Osteoblast (primary cell): Measurements from ENCODE around the gene ELK1. TPM values are rescaled to one million over a fixed set of nuclear protein-coding genes. Genes with fewer than 3 reads are reported as not detected.

Source experiments
- DNase-seq: peaks from one replicate; pipeline ENCODE4 v3.0.0; 2011; ENCODE audit warnings: low spot score, mixed read lengths; ENCODE audit not compliant: insufficient read length; ENCODE audit errors: missing footprints
- H2AFZ ChIP-seq: 2 replicates; pipeline ENCODE4 v1.6.0; 2011; ENCODE audit warnings: mild to moderate bottlenecking, low read length
- H3K27ac ChIP-seq: 2 replicates; pipeline ENCODE4 v1.5.1; 2011; ENCODE audit warnings: mild to moderate bottlenecking, low read depth, low read length, moderate library complexity
- H3K27me3 ChIP-seq: 2 replicates; pipeline ENCODE4 v1.6.0; 2012; ENCODE audit warnings: mild to moderate bottlenecking, control low read depth, inconsistent platforms, low read length, moderate library complexity; ENCODE audit not compliant: insufficient read depth
- H3K36me3 ChIP-seq: 2 replicates; pipeline ENCODE4 v1.5.1; 2011; ENCODE audit warnings: mild to moderate bottlenecking, low read length, control low read depth, moderate library complexity; ENCODE audit not compliant: insufficient read depth
- H3K4me1 ChIP-seq: 2 replicates; pipeline ENCODE4 v1.5.1; 2011; ENCODE audit warnings: mild to moderate bottlenecking, low read length, control low read depth, moderate library complexity; ENCODE audit not compliant: insufficient read depth
- H3K4me2 ChIP-seq: 2 replicates; pipeline ENCODE4 v1.6.0; 2011; ENCODE audit warnings: mild to moderate bottlenecking, low read length; ENCODE audit not compliant: insufficient read depth
- H3K4me3 ChIP-seq: fragments of 200-600 bp; sonication (generic); 3 replicates; pipeline ENCODE4 v1.5.1; 2012; ENCODE audit warnings: mild to moderate bottlenecking, low read length, inconsistent platforms; ENCODE audit not compliant: insufficient read depth
- H3K79me2 ChIP-seq: 2 replicates; pipeline ENCODE4 v1.6.0; 2012; ENCODE audit warnings: mild to moderate bottlenecking, low read length, control low read depth, inconsistent platforms; ENCODE audit not compliant: insufficient read depth
- H3K9me3 ChIP-seq: 2 replicates; pipeline ENCODE4 v1.5.1; 2011; ENCODE audit warnings: low read depth, low read length, control low read depth
- H4K20me1 ChIP-seq: 2 replicates; pipeline ENCODE4 v1.6.0; 2012; ENCODE audit warnings: mild to moderate bottlenecking, low read length, control low read depth; ENCODE audit not compliant: insufficient read depth
- CTCF ChIP-seq: IDR thresholded peaks from 2 replicates; pipeline ENCODE4 v1.5.1; 2011; ENCODE audit warnings: mild to moderate bottlenecking, low read depth, low read length, moderate library complexity; ENCODE audit errors: extremely low read depth
- total RNA-seq: library from RNA; depleted of rRNA; stranded (reverse); fragments of >200 nt; gene quantifications from 2 replicates; pipeline ENCODE4 v1.2.3, GENCODE V29; 2012

Gene ELK1
- total RNA-seq, 1 donor: 37.6 TPM

- TF ChIP-seq CTCF: no peak
- Histone ChIP-seq H3K27ac (no peak overlapping the region), H3K4me3 (no peak overlapping the region), H2AFZ (no peak overlapping the region), H4K20me1 (no peaks in the 10 kb centered on the region), H3K4me1 (no peaks in the 10 kb centered on the region), H3K27me3 (peaks cover 8% of the 10 kb centered on the region), H3K36me3 (no peaks in the 10 kb centered on the region), H3K4me2 (no peak overlapping the region), H3K9me3 (no peaks in the 10 kb centered on the region), H3K79me2 (no peaks in the 10 kb centered on the region)
- no peak for DNase-seq
These were observed 35.7 kb downstream of the ELK1 start for GRCh38 chrX:47614618-47615017.

- Histone ChIP-seq H3K36me3 (no peaks in the 10 kb centered on the region), H3K4me1 (no peaks in the 10 kb centered on the region), H2AFZ (no peak overlapping the region), H3K27ac (no peak overlapping the region), H3K27me3 (peaks cover 8% of the 10 kb centered on the region), H3K4me3 (no peak overlapping the region), H4K20me1 (no peaks in the 10 kb centered on the region), H3K79me2 (no peaks in the 10 kb centered on the region), H3K4me2 (no peak overlapping the region), H3K9me3 (no peaks in the 10 kb centered on the region)
- DNase-seq: no peak
- TF ChIP-seq CTCF: no peak
These were observed 37.3 kb downstream of the ELK1 start for GRCh38 chrX:47613082-47613481.

GRCh38 chrX:47612418-47612817, 37.9 kb downstream of the ELK1 start:
- no peaks in the 10 kb centered on the region for H3K4me1 ChIP-seq
- no peak for DNase-seq
- no peaks in the 10 kb centered on the region for H3K36me3 ChIP-seq
- no peaks in the 10 kb centered on the region for H4K20me1 ChIP-seq
- no peaks in the 10 kb centered on the region for H3K79me2 ChIP-seq
- H3K4me2 ChIP-seq: no peak overlapping the region
- H3K9me3 ChIP-seq: no peaks in the 10 kb centered on the region
- no peak overlapping the region for H3K4me3 ChIP-seq
- H2AFZ ChIP-seq: no peak overlapping the region
- TF ChIP-seq CTCF: no peak
- H3K27ac ChIP-seq: no peak overlapping the region
- peaks cover 5% of the 10 kb centered on the region for H3K27me3 ChIP-seq

GRCh38 chrX:47611926-47612325, 38.4 kb downstream of the ELK1 start:
- Histone ChIP-seq H3K4me3 (no peak overlapping the region), H3K27me3 (peaks cover 4% of the 10 kb centered on the region), H2AFZ (no peak overlapping the region), H3K27ac (no peak overlapping the region), H4K20me1 (no peaks in the 10 kb centered on the region), H3K4me1 (no peaks in the 10 kb centered on the region), H3K36me3 (no peaks in the 10 kb centered on the region), H3K9me3 (no peaks in the 10 kb centered on the region), H3K79me2 (no peaks in the 10 kb centered on the region), H3K4me2 (no peak overlapping the region)
- no peak for TF ChIP-seq CTCF
- no peak for DNase-seq
